Cardiac muscle cell (in vitro differentiated cells and primary cell): ENCODE measurements around the gene HIVEP2. TPM values are rescaled to one million over a fixed set of nuclear protein-coding genes. Genes with fewer than 3 reads are reported as not detected.

Experiments used
- DNase-seq, 2 donors: peaks; one replicate each; pipeline versions ENCODE4 v3.0.0 to v3.0.0-alpha.2; 2010 to 2017; ENCODE audit warnings: low read depth in 1 of 2, low spot score in 1 of 2
- H3K27ac ChIP-seq: fragments of 200-600 bp; sonication (generic); 2 replicates; pipeline ENCODE4 v1.5.1; 2016
- H3K27me3 ChIP-seq: fragments of 200-600 bp; sonication (generic); 2 replicates; pipeline ENCODE4 v1.6.0; 2016; ENCODE audit warnings: control low read depth
- H3K36me3 ChIP-seq: fragments of 200-600 bp; sonication (generic); 2 replicates; pipeline ENCODE4 v1.5.1; 2016; ENCODE audit warnings: control low read depth
- H3K4me1 ChIP-seq: fragments of 200-600 bp; sonication (generic); 2 replicates; pipeline ENCODE4 v1.8.1; 2017; ENCODE audit warnings: low read depth, mild to moderate bottlenecking, mixed run types
- H3K4me3 ChIP-seq: fragments of 200-600 bp; sonication (generic); 2 replicates; pipeline ENCODE4 v1.5.1; 2016; ENCODE audit warnings: mild to moderate bottlenecking
- H3K9me3 ChIP-seq: fragments of 200-600 bp; sonication (generic); 2 replicates; pipeline ENCODE4 v1.5.1; 2017; ENCODE audit warnings: low read depth, mild to moderate bottlenecking, control low read depth
- polyA plus RNA-seq: library from polyadenylated mRNA; unstranded; fragments of >200 nt; fragmentation: Nextera tagmentation; extraction: Ambion mirVana; gene quantifications from 2 replicates; pipeline ENCODE4 v1.2.1, GENCODE V29; 2016
- total RNA-seq: library from RNA; depleted of rRNA; stranded (reverse); fragments of >200 nt; gene quantifications from 2 replicates; pipeline ENCODE4 v1.2.3, GENCODE V29; 2016
- TF ChIP-seq, protein P1 (sequence below): IDR thresholded peaks from 2 replicates; pipeline ENCODE4 v1.5.1; 2012; ENCODE audit warnings: low read depth, mild to moderate bottlenecking, low read length

HIVEP2 gene
- total and polyA plus RNA-seq, 2 experiments from 2014 or later: 3.6 to 18.0 TPM

DNA sequence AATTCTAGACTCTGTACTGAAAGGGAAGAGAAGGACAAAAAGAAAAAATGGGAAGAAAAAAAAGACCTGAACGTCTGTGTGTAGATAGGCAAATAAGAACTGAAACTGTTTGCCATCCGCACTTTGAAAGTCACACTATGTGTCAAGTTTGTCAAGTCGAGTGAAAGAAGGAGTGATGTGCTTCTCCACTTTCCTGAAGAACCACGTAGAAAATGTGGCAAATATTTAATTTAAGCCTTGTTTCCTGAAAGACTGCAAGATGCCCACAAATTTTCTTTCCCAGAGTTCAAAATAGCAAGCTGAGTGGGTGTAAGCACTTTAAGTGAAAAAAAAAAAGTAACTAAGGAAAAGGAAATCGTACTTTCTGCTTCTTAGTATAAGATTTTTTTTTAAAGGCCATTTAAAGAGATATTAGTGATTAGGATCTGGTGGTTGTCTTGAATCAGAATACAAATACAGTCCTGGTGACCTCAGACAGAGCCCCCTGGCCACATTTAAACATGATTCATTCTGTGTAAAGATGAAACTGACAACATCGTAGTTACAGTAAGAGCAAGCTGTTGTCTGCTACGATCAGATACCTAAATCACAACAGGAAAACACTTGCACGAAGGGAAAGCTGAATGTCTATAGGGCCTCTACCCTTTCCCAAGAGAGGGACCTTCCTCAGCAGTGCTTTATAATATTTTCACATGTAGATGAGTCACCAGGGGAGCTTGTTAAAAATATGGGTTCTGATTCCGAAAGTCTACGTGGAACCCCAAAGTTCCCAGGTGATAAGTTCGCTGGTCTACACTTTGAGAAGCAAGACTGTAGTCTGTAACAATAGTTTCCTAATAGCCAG lies 102.3 kb downstream of the HIVEP2 start:
- H3K27ac ChIP-seq: no peak overlapping the region
- no peak overlapping the region for H3K4me3 ChIP-seq
- H3K36me3 ChIP-seq: no peaks in the 10 kb centered on the region
- DNase-seq: peak in 1 of 2 donors; percentile 38
- TF ChIP-seq, protein P1, sequence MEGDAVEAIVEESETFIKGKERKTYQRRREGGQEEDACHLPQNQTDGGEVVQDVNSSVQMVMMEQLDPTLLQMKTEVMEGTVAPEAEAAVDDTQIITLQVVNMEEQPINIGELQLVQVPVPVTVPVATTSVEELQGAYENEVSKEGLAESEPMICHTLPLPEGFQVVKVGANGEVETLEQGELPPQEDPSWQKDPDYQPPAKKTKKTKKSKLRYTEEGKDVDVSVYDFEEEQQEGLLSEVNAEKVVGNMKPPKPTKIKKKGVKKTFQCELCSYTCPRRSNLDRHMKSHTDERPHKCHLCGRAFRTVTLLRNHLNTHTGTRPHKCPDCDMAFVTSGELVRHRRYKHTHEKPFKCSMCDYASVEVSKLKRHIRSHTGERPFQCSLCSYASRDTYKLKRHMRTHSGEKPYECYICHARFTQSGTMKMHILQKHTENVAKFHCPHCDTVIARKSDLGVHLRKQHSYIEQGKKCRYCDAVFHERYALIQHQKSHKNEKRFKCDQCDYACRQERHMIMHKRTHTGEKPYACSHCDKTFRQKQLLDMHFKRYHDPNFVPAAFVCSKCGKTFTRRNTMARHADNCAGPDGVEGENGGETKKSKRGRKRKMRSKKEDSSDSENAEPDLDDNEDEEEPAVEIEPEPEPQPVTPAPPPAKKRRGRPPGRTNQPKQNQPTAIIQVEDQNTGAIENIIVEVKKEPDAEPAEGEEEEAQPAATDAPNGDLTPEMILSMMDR: no peak
- H3K4me1 ChIP-seq: peaks cover 30% of the 10 kb centered on the region
- no peaks in the 10 kb centered on the region for H3K9me3 ChIP-seq
- no peaks in the 10 kb centered on the region for H3K27me3 ChIP-seq

DNA sequence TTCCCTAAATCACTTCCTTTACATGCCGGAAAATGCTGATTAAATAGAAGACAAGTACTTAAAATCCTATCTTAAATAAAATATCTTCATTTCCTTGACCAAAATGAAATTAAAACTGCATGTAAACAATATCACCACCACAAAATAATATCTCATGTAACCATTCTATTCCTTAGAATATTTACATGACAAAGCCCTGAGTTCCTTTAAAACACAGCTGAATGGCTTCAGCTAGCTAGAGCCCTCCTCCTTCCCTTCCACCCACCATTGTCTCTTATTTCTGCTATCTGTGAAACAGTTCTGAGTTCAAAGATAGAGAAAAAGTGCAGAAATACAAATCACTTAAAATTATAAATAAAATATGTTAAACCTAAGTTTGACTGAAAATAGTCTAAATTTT lies 103.1 kb downstream of the HIVEP2 start:
- no peaks in the 10 kb centered on the region for H3K36me3 ChIP-seq
- DNase-seq: no peak
- H3K27ac ChIP-seq: no peak overlapping the region
- H3K27me3 ChIP-seq: no peaks in the 10 kb centered on the region
- no peak overlapping the region for H3K4me3 ChIP-seq
- H3K4me1 ChIP-seq: peaks cover 23% of the 10 kb centered on the region
- TF ChIP-seq, protein P1: no peak
- no peaks in the 10 kb centered on the region for H3K9me3 ChIP-seq

DNA sequence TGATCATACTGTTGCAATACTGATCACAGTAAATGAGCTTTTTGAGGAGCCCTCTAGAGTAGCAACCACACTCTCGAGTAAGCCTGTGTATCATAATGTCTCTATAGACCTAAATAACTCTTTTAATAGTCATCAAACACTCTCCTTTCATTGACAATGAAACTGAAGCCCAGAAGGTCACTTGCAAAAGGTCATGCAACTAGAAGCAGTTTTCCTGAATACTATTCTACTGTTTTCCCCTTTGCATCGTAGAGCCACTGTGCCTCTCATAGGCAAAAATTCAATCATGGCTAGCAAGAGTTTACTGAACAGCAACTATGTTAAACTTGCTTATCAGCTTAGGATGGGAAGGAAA lies 105.3 kb downstream of the HIVEP2 start:
- Histone ChIP-seq H3K27me3 (no peaks in the 10 kb centered on the region), H3K4me3 (no peak overlapping the region), H3K9me3 (no peaks in the 10 kb centered on the region), H3K4me1 (peaks cover 15% of the 10 kb centered on the region), H3K27ac (no peak overlapping the region), H3K36me3 (no peaks in the 10 kb centered on the region)
- DNase-seq: no peak
- TF ChIP-seq, protein P1: no peak

DNA sequence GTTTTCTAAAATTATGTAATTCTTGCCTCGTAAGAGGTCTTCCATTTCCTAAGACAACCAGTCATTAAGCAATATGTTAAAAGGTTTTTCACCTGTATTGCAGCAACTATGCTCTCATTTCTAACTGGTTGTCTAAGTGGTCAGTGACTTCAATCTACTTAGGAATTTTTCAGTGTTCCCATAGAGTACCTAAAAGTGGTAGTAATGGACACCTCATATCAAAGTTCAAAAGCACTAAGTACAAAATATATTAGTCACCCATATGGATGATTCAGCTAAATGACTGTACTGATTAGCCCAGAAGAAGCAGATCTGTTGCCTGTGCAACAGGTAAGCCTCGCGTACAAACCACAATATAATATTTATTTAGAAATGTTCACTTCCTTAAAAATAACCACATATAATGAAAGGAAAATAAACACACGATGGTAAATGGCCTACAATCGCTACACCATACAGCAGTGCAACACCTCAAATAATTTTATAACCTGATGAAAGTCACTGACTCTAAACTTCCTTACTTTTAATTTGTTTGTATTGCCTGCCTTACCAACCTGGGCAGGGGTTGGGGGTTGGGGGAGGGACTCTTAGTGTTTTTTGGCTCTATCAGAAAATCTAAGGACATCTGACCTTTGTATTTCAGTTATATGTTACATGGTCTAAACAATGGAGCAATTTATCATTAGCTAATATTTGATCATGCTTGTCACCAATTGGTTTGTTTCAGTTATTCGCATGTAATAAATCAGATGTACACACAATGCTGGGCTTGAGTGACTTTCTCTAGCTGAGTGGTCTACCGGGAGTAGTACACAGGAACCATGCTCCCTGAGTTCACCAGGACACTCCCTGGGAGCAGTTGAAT lies 105.9 kb downstream of the HIVEP2 start:
- H3K9me3 ChIP-seq: no peaks in the 10 kb centered on the region
- TF ChIP-seq, protein P1: no peak

DNA sequence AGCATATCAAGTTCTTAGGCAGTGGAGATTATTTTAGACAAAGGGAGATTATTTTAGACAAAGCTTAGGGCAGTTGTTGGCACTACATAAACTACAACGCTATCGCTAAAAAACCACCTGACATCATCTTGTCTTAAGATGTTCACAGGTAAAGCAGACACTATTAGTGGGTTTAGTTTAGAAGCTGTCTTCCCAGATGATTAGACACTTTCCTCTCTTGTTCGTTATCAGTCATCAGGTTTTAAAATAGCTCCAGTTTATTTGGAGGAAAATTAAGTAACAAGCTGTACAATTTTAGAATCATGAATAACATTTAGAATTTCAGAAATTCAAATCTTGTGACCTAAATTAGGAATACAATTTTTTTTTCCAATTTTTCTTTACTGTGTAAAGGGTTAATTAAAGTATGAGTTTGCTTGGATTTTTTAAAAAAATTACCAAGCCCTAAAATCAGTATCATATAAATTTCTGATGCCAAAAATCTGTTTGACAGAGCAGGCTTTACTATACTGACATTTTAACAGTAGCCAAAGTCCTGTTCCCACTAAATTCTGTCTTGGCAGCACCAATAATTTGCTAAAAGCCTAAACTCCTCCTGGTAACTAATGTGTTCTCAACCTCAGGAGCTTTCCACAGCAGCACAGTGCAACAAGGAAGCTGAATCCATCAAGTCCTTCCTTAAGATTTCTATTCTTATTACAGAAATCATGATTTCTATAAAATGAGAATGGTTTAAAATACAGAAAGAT lies 109.0 kb downstream of the HIVEP2 start:
- TF ChIP-seq, protein P1: no peak
- peaks cover 15% of the 10 kb centered on the region for H3K4me1 ChIP-seq

More for the DNA sequence above, 105.9 kb downstream of the HIVEP2 start:
- Histone ChIP-seq H3K27ac (no peak overlapping the region), H3K36me3 (no peaks in the 10 kb centered on the region), H3K27me3 (no peaks in the 10 kb centered on the region), H3K4me1 (peaks cover 13% of the 10 kb centered on the region), H3K4me3 (no peak overlapping the region)
- DNase-seq: no peak

More for the DNA sequence above, 109.0 kb downstream of the HIVEP2 start:
- Histone ChIP-seq H3K4me3 (no peak overlapping the region), H3K27me3 (no peaks in the 10 kb centered on the region), H3K36me3 (no peaks in the 10 kb centered on the region), H3K9me3 (no peaks in the 10 kb centered on the region), H3K27ac (no peak overlapping the region)
- DNase-seq: no peak
